ENCODE data around the gene FOXJ3. TPM values are rescaled to one million over a fixed set of nuclear protein-coding genes. Genes with fewer than 3 reads are reported as not detected.

FOXJ3 gene
- total RNA-seq, 1 experiment from 2014 or later: 51.1 TPM

GRCh38 chr1:42272920-42273319, 62.1 kb downstream of the FOXJ3 start:
- no peak for ATAC-seq
- intact Hi-C loops (cut with micrococcal nuclease): no loop called here
- peaks cover 92% of the 10 kb centered on the region for H3K79me2 ChIP-seq (ENCODE audit: insufficient read depth, low read length)

More at GRCh38 chr1:42272920-42273319, 62.1 kb downstream of the FOXJ3 start:
- ChIA-PET RAD21 (ENCODE audit: low non-redundant PET in 1 of 2, low total read pairs in 2 of 2, uncharacterized antibody in 2 of 2, unreplicated experiment in 2 of 2) (no interaction called here), CTCF (no interaction called here), POLR2A (no interaction called here)
- H3K4me1 ChIP-seq (ENCODE audit: control insufficient read depth in 1 of 2, insufficient read depth in 2 of 2, low read length in 2 of 2): no peaks in the 10 kb centered on the region
- no peak overlapping the region for H3K9ac ChIP-seq (ENCODE audit: low read length)
- peaks cover 4% of the 10 kb centered on the region; the same call in 1 of the 2 replicates for H4K20me1 ChIP-seq (ENCODE audit: insufficient read depth)
- BruUV-seq (replicated peaks): no TSS peak
- H3K36me3 ChIP-seq (ENCODE audit: control insufficient read depth in 1 of 2, insufficient read depth in 2 of 2, low read length in 2 of 2): no peaks in the 10 kb centered on the region
- H3K4me2 ChIP-seq (ENCODE audit: low read length): no peak overlapping the region
- no peak for DNase-seq (ENCODE audit: low read depth, low spot score)
- H3K9me3 ChIP-seq (ENCODE audit: control insufficient read depth in 1 of 2, insufficient read depth in 1 of 2, low read depth in 1 of 2, low read length in 2 of 2): no peaks in the 10 kb centered on the region
- TF ChIP-seq RAD21 (IDR thresholded peaks at IDR 0.05; ENCODE audit: low read depth): no peak
- no peak for TF ChIP-seq FOSL1 (IDR thresholded peaks at IDR 0.05; ENCODE audit: low read depth)
- no peak for TF ChIP-seq EZH2 (IDR thresholded peaks at IDR 0.05)
- TF ChIP-seq POLR2AphosphoS5 (IDR thresholded peaks at IDR 0.05; ENCODE audit: low read depth, low read length): no peak
- TF ChIP-seq ZNF274 (IDR thresholded peaks at IDR 0.05; ENCODE audit: low read depth, low read length): no peak
- no peak for TF ChIP-seq ATF3 (IDR thresholded peaks at IDR 0.05)
- TF ChIP-seq CBX3 (IDR thresholded peaks at IDR 0.05; ENCODE audit: low read depth): no peak
- no peak for TF ChIP-seq ELF1 (IDR thresholded peaks at IDR 0.05; ENCODE audit: borderline replicate concordance, low read depth)
- no peak for TF ChIP-seq MAX (IDR thresholded peaks at IDR 0.05)
- TF ChIP-seq POLR2A (IDR thresholded peaks at IDR 0.05; ENCODE audit: borderline replicate concordance, extremely low read depth, insufficient read depth, insufficient read length): no peak
- no peak for TF ChIP-seq EZH2phosphoT487 (IDR thresholded peaks at IDR 0.05; ENCODE audit: borderline replicate concordance)
- TF ChIP-seq JUND (IDR thresholded peaks at IDR 0.05): no peak
- no peak for TF ChIP-seq CTCF (IDR thresholded peaks at IDR 0.05 in 2 of 3, conservative IDR thresholded peaks at IDR 0.05 in 1 of 3; ENCODE audit: borderline replicate concordance in 1 of 3, insufficient read depth in 1 of 3, low read depth in 2 of 3, low read length in 2 of 3)
- no peak for TF ChIP-seq TCF7L2 (IDR thresholded peaks at IDR 0.05; ENCODE audit: borderline replicate concordance, extremely low read depth, insufficient read depth, insufficient read length)
- no peak for TF ChIP-seq SRF (IDR thresholded peaks at IDR 0.05; ENCODE audit: low read depth)
- TF ChIP-seq REST (IDR thresholded peaks at IDR 0.05; ENCODE audit: low read depth): no peak
- no peaks in the 10 kb centered on the region for H3K27me3 ChIP-seq (ENCODE audit: insufficient read depth, low read length)
- H3K4me3 ChIP-seq (replicated peaks in 1 of 2; ENCODE audit: low read depth in 1 of 2, low read length in 2 of 2): no peak overlapping the region
- H3K27ac ChIP-seq (ENCODE audit: low read depth, low read length): no peak overlapping the region
- no peaks in the 10 kb centered on the region for H3K9me2 ChIP-seq (ENCODE audit: insufficient read depth)
- H2AFZ ChIP-seq (ENCODE audit: low read depth, low read length, poor library complexity, severe bottlenecking): no peak overlapping the region
